Stimulated activated CD4-positive, alpha-beta T cell treated with anti-CD3 and anti-CD28 coated beads, Interleukin-1b, Interleukin-23, amount 100 ng/mL, for 48 hours (primary cell): ENCODE results near the gene GALNT13.

ENCODE experiments used
- DNase-seq: peaks from one replicate; pipeline ENCODE4 v3.0.0-alpha.2; 2020

GALNT13 gene

DNA sequence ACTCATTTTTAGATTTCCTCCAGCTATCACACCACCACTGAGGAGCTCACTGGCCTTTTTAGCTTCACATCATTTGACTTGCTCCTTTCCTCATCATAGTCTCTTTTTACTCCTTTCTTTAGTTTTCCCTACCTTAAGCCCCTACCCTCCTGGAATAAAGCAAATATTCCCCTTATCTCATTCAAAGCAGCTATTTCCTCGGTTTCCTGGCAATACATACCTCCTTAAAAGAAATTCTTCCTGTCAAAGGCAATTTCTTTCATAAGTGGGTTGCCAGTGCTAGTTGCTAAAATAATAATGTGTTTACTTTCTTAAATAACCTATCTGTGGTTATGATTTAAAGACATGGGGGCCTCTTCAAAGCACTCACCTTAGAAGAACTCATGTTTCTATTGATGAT lies 359.3 kb downstream of the GALNT13 start:
- no peak for DNase-seq

GRCh38 chr2:154233231-154233630 lies 361.5 kb downstream of the GALNT13 start:
- DNase-seq: no peak

GRCh38 chr2:154238252-154238651 lies 366.5 kb downstream of the GALNT13 start:
- no peak for DNase-seq

GRCh38 chr2:154240316-154240715 lies 368.6 kb downstream of the GALNT13 start:
- DNase-seq: no peak

DNA sequence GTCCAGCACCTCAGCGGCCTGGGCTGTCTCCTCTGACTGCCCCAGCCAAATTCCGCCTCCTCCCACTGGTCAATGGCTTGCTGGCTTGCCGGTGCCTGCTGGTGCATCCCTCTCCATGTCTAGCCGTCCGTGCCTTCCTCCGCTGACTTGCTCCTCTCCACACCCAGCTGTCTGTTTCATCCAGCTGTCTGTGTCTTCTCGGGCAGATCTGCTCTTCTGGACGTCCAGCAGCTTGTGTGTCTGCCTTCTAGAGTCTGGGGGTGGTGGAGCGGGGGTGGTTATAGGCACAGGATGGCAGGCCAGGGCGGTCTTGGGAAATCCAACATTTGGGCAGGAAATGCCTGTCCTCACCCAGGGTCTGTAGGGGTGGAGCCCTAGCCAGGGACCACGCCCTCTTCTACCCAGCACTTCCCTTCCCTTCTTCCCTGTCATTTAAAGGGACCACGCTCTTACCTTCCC lies 369.2 kb downstream of the GALNT13 start:
- DNase-seq: no peak

DNA sequence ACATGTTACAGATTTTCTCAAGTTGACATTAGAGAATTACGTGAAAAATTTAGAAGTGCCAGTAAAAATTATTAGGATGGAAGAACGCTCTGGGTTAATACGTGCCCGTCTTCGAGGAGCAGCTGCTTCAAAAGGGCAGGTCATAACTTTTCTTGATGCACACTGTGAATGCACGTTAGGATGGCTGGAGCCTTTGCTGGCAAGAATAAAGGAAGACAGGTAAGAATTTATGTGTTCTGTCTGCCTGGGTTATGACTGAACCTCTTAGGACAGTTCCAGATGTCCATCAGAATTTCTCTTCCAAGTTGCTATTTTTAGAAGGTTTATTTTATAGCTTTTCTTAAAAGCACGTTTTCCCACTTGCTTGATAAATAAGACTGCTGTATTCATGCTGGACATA lies 371.0 kb downstream of the GALNT13 start:
- no peak for DNase-seq

- DNase-seq: no peak
Measured at GRCh38 chr2:154243685-154244084, 372.0 kb downstream of the GALNT13 start.

DNA sequence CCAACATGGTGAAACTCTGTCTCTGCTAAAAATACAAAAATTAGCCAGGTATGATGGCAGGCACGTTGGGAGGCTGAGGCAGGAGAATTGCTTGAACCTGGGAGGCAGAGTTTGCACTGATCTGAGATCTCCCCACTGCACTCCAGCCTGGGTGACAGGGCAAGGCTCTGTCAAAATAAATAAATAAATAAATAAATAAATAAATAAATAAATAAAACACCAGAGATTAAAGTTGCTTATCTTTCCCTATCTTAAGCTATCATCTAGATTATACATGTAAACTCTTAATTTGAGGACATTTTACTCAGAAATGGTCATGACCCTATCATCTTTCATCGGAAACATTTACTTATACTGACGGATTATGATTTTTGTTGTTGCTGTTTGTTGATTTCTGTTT lies 373.2 kb downstream of the GALNT13 start:
- DNase-seq: no peak

- no peak for DNase-seq
Measured at GRCh38 chr2:154247503-154247902, 375.8 kb downstream of the GALNT13 start.

DNA sequence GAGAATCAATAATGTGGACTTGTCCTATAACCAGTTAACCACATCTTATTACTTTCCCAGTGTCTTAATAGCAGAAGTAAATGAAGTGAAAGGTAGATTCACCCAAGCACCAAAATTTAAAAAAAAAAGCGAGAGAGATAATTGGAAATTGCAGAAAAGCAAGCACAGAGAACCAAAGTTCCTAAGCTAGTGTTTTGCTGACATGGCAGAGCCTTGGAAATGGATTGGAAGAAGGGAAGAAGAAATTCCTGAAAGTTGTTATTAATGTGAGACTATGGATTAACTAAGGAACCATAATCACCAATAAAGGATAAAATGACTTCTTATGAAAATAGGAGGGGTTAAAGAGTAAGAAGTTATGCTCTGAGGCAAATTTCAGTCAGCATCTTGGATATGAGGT lies 384.4 kb downstream of the GALNT13 start:
- no peak for DNase-seq

- no peak for DNase-seq
Measured at GRCh38 chr2:154259030-154259429, 387.3 kb downstream of the GALNT13 start.

DNA sequence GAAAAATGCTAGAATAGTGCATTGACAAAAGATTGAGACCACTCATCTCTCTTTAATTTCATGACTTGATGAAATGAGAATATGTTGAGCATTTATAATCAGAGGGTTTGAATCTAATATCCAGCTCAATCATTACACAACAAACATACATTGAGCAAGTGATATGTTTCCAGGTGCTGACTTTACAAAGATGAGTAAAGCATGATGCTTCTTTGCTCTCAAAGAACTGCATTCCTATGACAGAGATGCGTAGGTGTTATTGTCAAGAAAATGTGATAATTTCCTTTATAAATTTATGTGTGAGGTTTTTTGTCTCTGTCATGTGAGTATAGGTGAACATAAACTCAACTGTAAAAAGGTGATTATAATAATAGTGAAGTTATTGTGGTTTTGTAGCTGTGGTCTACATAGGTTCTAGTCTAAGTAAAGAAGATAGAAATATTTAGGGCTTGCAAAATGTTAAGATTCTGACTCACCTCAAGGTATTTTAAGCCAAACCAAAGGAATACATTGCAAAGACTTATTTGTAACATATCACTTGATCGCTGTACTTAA lies 389.8 kb downstream of the GALNT13 start:
- DNase-seq: no peak

GRCh38 chr2:154263206-154263605 lies 391.5 kb downstream of the GALNT13 start:
- no peak for DNase-seq

DNA sequence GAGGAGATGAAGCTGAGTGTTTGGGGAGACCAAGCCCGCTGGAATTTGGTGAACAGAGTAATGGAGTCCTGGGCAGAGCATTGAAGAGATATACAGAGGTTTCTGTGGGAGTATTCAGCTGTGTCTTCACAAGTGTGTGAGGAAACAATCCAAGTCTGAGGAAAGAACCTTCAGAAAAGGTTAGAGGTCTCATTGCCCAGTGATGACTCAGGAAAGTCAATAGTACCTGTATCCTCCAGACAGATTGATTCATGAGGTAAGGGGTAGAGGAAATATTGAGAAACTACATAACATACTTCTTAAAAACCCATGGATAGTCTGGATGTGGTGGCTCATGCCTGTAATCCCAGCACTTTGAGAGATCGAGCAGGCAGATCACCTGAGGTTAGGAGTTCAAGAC lies 392.3 kb downstream of the GALNT13 start:
- DNase-seq: no peak

GRCh38 chr2:154267983-154268382 lies 396.3 kb downstream of the GALNT13 start:
- DNase-seq: no peak

GRCh38 chr2:154280543-154280942 lies 408.8 kb downstream of the GALNT13 start:
- no peak for DNase-seq

GRCh38 chr2:154289870-154290269 lies 418.1 kb downstream of the GALNT13 start:
- no peak for DNase-seq

GRCh38 chr2:154291511-154291910 lies 419.8 kb downstream of the GALNT13 start:
- DNase-seq: no peak

GRCh38 chr2:154291927-154292326 lies 420.2 kb downstream of the GALNT13 start:
- DNase-seq: no peak

DNA sequence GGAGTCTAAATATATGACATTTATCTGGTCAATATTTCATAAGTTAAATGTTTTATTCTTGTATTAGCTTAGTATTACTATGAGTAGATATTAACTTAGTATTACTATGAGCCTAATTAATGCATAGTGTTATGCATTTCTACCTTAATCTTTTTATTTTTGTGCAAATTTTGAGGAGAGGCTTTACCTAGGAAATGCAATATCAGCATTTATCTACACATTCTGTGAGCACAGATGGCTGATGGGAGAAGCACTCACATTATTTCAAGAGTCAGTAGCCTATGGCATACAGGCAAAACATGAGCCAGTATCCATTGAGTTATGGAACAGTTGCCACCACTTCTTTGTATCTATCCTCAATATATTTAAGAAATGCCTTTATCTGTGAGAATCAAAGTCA lies 422.1 kb downstream of the GALNT13 start:
- DNase-seq: no peak

DNA sequence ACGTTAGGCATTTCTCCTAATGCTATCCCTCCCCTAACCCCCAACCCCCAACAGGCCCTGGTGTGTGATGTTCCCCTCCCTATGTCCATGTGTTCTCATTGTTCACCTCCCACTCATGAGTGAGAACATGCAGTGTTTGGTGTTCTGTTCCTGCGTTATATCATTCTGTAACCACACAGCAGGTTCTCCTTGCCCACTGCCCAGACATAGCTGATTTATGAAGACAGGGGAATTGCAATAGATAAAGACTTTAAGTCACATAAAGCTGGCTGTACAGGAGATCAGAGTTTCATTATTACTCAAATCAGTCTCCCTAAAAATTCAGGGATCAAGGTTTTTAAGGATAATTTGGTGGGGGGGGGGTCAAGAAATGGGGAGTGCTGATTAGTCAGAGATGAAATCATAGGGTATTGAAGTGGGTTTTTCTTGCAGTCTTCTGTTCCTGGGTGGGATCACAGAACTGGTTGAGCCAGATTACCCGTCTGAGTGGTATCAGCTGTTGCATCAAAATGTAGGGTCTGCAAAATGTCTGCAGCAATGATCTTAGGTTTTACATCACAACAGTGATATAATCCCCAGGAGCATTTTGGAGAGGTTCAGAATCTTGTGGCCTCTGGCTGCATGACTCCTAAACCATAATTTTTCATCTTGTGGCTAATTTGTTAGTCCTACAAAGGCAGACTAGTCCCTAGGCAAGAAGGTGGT lies 434.7 kb downstream of the GALNT13 start:
- DNase-seq: no peak

DNA sequence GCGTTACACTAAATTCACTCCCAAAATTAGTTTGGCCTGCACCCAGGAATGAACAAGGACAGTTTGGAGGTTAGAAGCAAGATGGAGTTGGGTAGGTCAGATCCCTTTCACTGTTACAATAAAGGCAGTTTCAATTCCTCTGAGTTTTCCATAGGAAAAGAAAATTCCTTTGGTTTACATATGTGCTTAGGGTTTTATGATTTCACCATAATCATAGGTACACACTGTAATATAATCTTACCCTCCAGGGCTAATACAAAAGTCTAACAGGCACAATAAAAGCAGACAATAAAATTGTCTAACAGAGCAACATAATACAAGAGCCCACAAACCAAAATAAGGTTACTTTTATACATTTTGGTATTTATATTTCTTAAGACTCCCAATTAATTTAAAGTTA lies 435.3 kb downstream of the GALNT13 start:
- DNase-seq: no peak

GRCh38 chr2:154324601-154325000 lies 452.9 kb downstream of the GALNT13 start:
- DNase-seq: no peak

- no peak for DNase-seq
Measured at GRCh38 chr2:154329510-154329909, 457.8 kb downstream of the GALNT13 start.

DNA sequence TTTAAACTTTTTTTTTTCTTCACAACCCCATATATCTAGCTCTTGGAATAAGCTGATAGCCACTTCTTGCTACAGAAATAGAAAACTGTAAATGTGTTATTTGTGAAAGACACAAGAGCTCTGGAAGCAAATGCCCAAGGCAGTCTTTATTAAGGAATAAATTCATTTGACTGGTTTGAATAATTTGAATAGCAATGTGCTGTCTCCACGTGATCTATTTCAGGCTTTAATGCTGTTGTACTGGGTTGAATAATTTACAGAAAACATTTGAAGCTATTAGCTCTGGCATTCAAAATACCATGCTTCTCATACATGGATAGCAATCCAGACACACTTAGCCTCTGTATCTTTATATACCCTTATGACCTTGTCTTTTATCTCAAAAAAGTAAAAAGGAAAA lies 460.1 kb downstream of the GALNT13 start:
- DNase-seq: no peak
